NT2/D1 (cell line): ENCODE results near the gene ZNF689.

ENCODE experiments used
- SUZ12 ChIP-seq: IDR thresholded peaks from 2 replicates; pipeline ENCODE4 v1.6.1; 2011; ENCODE audit not compliant: insufficient read length, insufficient read depth; ENCODE audit errors: extremely low read depth
- YY1 ChIP-seq: IDR thresholded peaks from 2 replicates; pipeline ENCODE4 v1.6.1; 2011; ENCODE audit not compliant: insufficient read length, insufficient read depth
- ZNF274 ChIP-seq: IDR thresholded peaks from 2 replicates; pipeline ENCODE4 v1.6.1; 2011; ENCODE audit warnings: mild to moderate bottlenecking, low read depth, low read length

DNA sequence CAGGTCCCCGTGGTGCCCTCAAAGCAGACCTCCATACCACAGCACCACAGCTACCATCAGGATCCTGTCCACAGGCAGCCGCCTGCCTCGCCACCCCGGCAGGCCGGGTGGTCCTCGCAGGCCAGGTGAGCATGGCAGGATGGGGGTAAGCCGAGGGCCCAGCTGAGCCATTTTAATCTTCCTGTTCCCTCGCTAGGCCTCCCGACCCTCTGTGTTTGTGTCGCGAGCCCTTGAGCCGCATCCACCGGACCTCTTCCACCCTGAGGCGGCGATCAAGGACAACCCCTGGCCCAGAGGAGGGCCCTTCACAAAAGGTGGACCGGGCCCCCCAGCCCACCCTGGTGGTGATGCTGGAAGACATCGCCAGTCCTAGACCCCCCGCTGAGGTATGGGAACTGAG, 42.5 kb upstream of the ZNF689 start:
- TF ChIP-seq YY1 (no peak), ZNF274 (no peak), SUZ12 (no peak)
